ENCODE measurements around the gene NBAS.
"Not testable (repeated sequence)": the region's sequence is repeated elsewhere in the genome, so short reads cannot be mapped to it uniquely, and the experiment has no call there.

The NBAS gene

DNA sequence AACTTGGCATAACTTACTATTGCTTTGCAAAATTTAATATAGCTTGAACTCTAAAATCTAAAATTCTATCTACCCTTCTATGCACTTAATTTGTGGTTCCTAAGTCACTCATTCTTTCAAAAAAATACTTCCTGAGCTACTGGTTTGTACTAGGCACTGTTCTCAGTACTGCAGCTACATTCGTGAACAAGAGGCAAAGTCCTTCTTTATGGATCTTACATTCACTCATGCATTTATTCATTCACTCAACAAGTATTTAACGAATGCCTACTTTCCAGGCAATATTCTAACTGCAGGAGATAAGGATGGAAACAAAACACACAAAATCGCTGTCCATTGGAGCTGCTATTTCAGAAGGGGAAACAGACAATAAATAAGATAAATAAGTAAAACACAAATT is 104.8 kb downstream of the NBAS start:
- H3K27ac ChIP-seq: no peak overlapping the region
- TF ChIP-seq CTCF (conservative IDR thresholded peaks at IDR 0.05): no peak

GRCh38 chr2:15450808-15451207 is 110.3 kb downstream of the NBAS start:
- TF ChIP-seq CTCF (conservative IDR thresholded peaks at IDR 0.05): no peak
- H3K27ac ChIP-seq: no peak overlapping the region

DNA sequence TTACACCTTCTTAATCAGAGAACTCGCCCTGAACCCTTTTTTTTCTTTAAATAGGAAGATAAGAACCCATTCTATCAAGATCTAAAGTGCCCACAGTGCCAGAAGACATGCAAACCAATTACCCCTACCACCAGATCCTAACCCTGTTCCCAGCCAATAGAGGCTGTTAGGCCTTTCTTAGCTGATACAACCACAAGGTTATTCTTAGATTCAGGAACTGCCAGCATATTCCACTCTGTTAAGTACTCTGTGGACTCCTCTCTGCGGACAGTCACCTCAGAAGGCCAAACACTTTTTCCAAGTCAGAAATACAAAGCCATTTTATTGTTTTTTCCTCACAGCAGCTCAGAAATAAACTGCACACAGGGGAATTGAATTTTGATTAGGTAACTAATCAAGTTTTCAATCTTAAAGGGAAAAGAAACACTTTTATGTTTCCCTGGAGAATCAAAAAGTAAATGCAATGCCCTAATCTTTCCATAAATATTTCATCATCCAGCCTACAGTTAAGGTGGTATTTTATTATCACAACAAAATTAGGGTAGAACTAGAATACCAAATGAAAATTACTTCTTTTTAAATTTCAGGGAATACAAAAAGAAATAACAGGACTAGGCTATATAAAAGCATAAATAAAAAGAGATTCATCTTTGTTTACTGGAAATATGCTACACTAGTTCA is 111.4 kb downstream of the NBAS start:
- TF ChIP-seq CTCF (conservative IDR thresholded peaks at IDR 0.05): no peak
- no peak overlapping the region for H3K27ac ChIP-seq

DNA sequence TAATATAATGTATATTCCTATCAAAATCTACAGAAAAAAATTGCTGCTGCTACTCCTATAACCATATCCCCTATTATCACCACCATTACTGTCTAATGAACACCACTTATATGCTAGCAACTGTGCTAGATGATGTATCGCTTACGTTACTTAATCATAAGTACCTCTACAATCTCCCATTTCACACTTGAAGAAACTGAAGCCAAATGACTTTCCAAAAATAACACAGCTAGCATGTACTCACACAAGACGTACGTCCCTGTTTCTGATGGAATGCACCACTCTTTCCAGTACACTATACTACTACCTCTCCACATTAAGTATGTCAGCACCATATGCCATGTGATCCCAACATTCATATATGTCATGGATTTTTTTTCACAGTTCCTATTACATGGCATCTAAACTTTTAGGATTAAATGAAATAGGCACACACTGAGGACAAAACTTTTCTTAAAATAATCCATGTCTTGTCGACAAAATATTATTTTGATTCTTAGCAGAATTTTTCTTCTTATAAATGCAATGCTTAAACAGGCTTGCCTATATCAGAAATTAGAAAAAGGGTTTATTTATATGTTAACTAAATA is 112.8 kb downstream of the NBAS start:
- no peak for TF ChIP-seq CTCF (conservative IDR thresholded peaks at IDR 0.05)
- no peak overlapping the region for H3K27ac ChIP-seq

- no peak for TF ChIP-seq CTCF (conservative IDR thresholded peaks at IDR 0.05)
These were observed 113.8 kb downstream of the NBAS start for GRCh38 chr2:15447381-15447780.

DNA sequence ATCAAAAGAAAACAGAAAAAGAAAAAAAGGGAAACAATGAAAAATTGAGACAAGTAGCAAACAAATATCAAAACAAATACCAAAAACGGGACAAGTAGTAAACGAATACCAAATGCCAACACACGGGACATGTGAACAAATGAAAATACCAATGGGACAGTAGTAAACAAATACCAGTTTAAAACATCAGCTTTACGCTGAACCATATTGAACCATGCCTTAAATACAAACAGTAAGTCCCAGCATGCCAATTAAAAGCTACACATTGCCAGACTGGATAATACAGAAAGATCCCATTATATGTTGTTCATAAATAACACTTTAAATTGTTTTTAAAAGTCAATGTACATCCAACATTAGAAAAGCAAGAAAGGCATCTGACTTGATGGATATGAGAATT is 114.2 kb downstream of the NBAS start:
- H3K27ac ChIP-seq: no peak overlapping the region
- no peak for TF ChIP-seq CTCF (conservative IDR thresholded peaks at IDR 0.05)

More at GRCh38 chr2:15447381-15447780, 113.8 kb downstream of the NBAS start:
- H3K27ac ChIP-seq: no peak overlapping the region

DNA sequence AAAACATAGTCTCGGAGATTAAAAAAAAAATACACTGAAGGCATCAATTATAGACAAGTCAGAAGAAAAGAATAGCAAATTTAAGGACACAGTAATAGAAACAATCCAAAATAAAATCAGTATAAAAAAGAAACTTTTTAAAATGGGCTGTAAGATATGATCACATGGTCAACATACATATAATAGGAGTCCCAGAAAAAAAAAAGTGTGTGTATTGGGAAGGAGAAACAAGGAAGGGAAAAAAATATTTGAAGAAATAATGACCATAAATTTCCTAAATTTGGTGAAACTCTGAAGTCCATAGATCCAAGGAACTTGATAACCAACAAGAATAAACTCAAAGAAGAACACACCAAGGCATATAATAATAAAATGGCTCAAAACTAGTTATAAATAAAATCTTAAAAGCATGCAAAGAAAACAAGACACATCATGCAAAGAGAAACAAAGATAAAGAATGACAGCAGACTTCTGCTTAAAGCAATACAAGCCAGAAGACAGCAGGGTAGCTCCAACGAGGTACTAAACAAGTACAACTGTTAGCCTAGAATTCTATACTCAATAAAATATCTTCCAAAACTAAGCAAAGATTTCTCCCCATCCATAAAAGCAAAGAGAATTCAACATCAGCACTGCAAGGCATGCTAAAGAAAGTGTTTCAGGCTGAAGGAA is 115.1 kb downstream of the NBAS start:
- no peak overlapping the region for H3K27ac ChIP-seq
- no peak for TF ChIP-seq CTCF (conservative IDR thresholded peaks at IDR 0.05)

DNA sequence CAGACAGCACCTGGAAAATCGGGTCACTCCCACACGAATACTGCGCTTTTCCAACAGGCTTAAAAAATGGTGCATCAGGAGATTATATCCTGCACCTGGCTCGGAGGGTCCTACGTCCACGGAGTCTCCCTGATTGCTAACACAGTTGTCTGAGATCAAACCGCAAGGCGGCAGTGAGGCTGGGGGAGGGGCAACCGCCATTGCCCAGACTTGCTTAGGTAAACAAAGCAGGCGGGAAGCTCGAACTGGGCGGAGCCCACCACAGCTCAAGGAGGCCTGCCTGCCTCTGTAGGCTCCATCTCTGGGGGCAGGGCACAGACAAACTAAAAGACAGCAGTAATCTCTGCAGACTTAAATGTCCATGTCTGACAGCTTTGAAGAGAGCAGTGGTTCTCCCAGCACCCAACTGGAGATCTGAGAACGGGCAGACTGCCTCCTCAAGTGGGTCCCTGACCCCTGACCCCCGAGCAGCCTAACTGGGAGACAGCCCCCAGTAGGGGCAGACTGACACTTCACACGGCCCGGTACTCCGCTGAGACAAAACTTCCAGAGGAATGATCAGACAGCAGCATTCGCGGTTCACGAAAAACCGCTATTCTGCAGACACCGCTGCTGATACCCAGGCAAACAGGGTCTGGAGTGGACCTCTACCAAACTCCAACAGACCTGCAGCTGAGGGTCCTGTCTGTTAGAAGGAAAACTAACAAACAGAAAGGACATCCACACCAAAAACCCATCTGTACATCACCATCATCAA is 121.2 kb downstream of the NBAS start:
- H3K27ac ChIP-seq: not testable (repeated sequence)

- not testable (repeated sequence) for H3K27ac ChIP-seq
These were observed 121.8 kb downstream of the NBAS start for GRCh38 chr2:15439366-15439765.

Data from VCaP (cell line).